Cardiac muscle cell (in vitro differentiated cells and primary cell): ENCODE results near the gene MPP3. TPM values are rescaled to one million over a fixed set of nuclear protein-coding genes. Genes with fewer than 3 reads are reported as not detected.
"Not testable (repeated sequence)": the region's sequence is repeated elsewhere in the genome, so short reads cannot be mapped to it uniquely, and the experiment has no call there.

Experiments
- DNase-seq, 2 donors: peaks; one replicate each; pipeline versions ENCODE4 v3.0.0 to v3.0.0-alpha.2; 2010 to 2017; ENCODE audit warnings: low read depth in 1 of 2, low spot score in 1 of 2
- H3K27ac ChIP-seq: fragments of 200-600 bp; sonication (generic); 2 replicates; pipeline ENCODE4 v1.5.1; 2016
- H3K27me3 ChIP-seq: fragments of 200-600 bp; sonication (generic); 2 replicates; pipeline ENCODE4 v1.6.0; 2016; ENCODE audit warnings: control low read depth
- H3K36me3 ChIP-seq: fragments of 200-600 bp; sonication (generic); 2 replicates; pipeline ENCODE4 v1.5.1; 2016; ENCODE audit warnings: control low read depth
- H3K4me1 ChIP-seq: fragments of 200-600 bp; sonication (generic); 2 replicates; pipeline ENCODE4 v1.8.1; 2017; ENCODE audit warnings: low read depth, mild to moderate bottlenecking, mixed run types
- H3K4me3 ChIP-seq: fragments of 200-600 bp; sonication (generic); 2 replicates; pipeline ENCODE4 v1.5.1; 2016; ENCODE audit warnings: mild to moderate bottlenecking
- H3K9me3 ChIP-seq: fragments of 200-600 bp; sonication (generic); 2 replicates; pipeline ENCODE4 v1.5.1; 2017; ENCODE audit warnings: low read depth, mild to moderate bottlenecking, control low read depth
- polyA plus RNA-seq: library from polyadenylated mRNA; unstranded; fragments of >200 nt; fragmentation: Nextera tagmentation; extraction: Ambion mirVana; gene quantifications from 2 replicates; pipeline ENCODE4 v1.2.1, GENCODE V29; 2016
- total RNA-seq: library from RNA; depleted of rRNA; stranded (reverse); fragments of >200 nt; gene quantifications from 2 replicates; pipeline ENCODE4 v1.2.3, GENCODE V29; 2016
- TF ChIP-seq, protein P1 (sequence below): IDR thresholded peaks from 2 replicates; pipeline ENCODE4 v1.5.1; 2012; ENCODE audit warnings: low read depth, mild to moderate bottlenecking, low read length

The MPP3 gene
- total and polyA plus RNA-seq, 2 experiments from 2014 or later: 5.3 to 7.6 TPM

- Histone ChIP-seq H3K27ac (no peak overlapping the region), H3K9me3 (no peaks in the 10 kb centered on the region), H3K4me3 (no peak overlapping the region), H3K27me3 (no peaks in the 10 kb centered on the region), H3K36me3 (no peaks in the 10 kb centered on the region), H3K4me1 (no peaks in the 10 kb centered on the region)
- DNase-seq: no peak
- TF ChIP-seq, protein P1, sequence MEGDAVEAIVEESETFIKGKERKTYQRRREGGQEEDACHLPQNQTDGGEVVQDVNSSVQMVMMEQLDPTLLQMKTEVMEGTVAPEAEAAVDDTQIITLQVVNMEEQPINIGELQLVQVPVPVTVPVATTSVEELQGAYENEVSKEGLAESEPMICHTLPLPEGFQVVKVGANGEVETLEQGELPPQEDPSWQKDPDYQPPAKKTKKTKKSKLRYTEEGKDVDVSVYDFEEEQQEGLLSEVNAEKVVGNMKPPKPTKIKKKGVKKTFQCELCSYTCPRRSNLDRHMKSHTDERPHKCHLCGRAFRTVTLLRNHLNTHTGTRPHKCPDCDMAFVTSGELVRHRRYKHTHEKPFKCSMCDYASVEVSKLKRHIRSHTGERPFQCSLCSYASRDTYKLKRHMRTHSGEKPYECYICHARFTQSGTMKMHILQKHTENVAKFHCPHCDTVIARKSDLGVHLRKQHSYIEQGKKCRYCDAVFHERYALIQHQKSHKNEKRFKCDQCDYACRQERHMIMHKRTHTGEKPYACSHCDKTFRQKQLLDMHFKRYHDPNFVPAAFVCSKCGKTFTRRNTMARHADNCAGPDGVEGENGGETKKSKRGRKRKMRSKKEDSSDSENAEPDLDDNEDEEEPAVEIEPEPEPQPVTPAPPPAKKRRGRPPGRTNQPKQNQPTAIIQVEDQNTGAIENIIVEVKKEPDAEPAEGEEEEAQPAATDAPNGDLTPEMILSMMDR: no peak
Measured at GRCh38 chr17:43842975-43843325, 10.0 kb upstream of the MPP3 start.

- not testable (repeated sequence) for H3K27ac ChIP-seq, H3K9me3 ChIP-seq, H3K27me3 ChIP-seq, H3K4me3 ChIP-seq, H3K4me1 ChIP-seq, H3K36me3 ChIP-seq
- DNase-seq: peak in 1 of 2 donors; percentile 39
Measured at GRCh38 chr17:43842091-43842974, 9.4 kb upstream of the MPP3 start.

DNA sequence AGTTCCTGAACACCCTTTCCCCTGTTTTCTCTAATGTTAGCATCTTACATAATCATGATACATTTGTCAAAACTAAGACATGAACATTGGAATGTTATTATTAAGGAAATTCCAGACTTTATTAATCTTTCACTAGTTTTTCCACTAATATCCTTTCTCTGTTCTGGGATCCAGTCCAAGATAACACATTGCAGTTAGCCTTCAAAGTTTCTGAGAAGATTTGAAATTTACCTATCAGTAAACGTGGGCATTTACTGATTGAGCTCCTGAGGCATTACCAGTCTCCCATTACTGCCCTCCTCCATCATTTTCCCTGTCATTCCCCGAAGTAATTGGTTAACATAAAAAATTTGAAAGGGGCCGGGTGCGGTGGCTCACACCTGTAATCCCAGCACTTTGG lies 8.3 kb upstream of the MPP3 start:
- Histone ChIP-seq H3K36me3 (no peaks in the 10 kb centered on the region), H3K27ac (no peak overlapping the region), H3K9me3 (no peaks in the 10 kb centered on the region), H3K4me3 (no peak overlapping the region), H3K27me3 (no peaks in the 10 kb centered on the region), H3K4me1 (no peaks in the 10 kb centered on the region)
- TF ChIP-seq, protein P1: no peak
- DNase-seq: no peak

DNA sequence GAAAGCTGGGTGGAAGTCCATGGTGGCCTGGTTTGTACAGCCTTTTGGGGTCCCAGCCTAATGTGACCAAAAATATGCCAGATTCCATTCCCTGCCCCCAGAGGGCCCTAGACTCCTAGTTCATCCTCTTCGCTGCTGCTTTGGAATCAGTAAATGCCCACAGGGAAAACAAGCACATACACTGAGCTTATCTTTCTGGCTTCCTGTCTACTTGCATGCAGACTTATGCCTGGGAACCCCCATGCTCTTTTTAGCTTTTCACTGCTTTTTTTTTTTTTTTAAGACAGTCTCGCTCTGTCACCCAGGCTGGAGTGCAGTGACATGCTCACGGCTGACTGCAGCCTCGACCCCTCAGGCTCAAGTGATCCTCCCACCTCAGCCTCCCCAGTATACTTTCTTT lies 7.9 kb upstream of the MPP3 start:
- TF ChIP-seq, protein P1: peak; percentile 53
- H3K27me3 ChIP-seq: no peaks in the 10 kb centered on the region
- no peaks in the 10 kb centered on the region for H3K4me1 ChIP-seq
- no peak overlapping the region for H3K4me3 ChIP-seq
- no peaks in the 10 kb centered on the region for H3K36me3 ChIP-seq
- no peaks in the 10 kb centered on the region for H3K9me3 ChIP-seq
- peak; percentile 31 to 73 for DNase-seq
- no peak overlapping the region for H3K27ac ChIP-seq

GRCh38 chr17:43839670-43840108 lies 6.7 kb upstream of the MPP3 start:
- Histone ChIP-seq H3K9me3 (no peaks in the 10 kb centered on the region), H3K4me1 (no peaks in the 10 kb centered on the region), H3K4me3 (no peak overlapping the region), H3K27me3 (no peaks in the 10 kb centered on the region), H3K27ac (no peak overlapping the region), H3K36me3 (no peaks in the 10 kb centered on the region)
- DNase-seq: no peak
- TF ChIP-seq, protein P1: no peak

- TF ChIP-seq, protein P1: no peak
- Histone ChIP-seq H3K27ac (no peak overlapping the region), H3K4me1 (peaks cover 9% of the 10 kb centered on the region), H3K9me3 (no peaks in the 10 kb centered on the region), H3K36me3 (no peaks in the 10 kb centered on the region), H3K27me3 (no peaks in the 10 kb centered on the region), H3K4me3 (no peak overlapping the region)
- DNase-seq: peak in 1 of 2 donors; percentile 70
Measured at GRCh38 chr17:43834106-43834505, 1.2 kb upstream of the MPP3 start.
